ENCODE data around the gene TIMM8B.
"Not testable (repeated sequence)": the region's sequence is repeated elsewhere in the genome, so short reads cannot be mapped to it uniquely, and the experiment has no call there.

Gene TIMM8B

DNA sequence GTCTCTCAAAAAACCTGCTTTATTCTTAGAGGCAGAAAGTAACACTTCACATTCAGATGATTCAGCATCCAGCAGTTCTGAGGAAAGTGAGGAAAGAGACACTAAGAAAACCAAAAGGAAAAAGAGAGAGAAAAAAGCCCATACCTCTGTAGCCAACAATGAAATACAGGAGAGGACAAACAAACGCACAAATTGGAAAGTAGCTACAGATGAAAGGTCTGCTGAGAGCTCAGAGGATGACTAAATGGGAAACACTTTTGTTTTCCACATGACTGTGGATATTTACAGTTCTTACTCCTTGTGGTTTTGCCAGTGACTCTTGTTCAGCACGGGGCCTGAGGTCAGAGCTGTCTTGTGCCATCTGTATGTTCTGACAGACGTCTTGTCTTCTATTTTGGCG lies 3.8 kb downstream of the TIMM8B start:
- no peak for DNase-seq

DNA sequence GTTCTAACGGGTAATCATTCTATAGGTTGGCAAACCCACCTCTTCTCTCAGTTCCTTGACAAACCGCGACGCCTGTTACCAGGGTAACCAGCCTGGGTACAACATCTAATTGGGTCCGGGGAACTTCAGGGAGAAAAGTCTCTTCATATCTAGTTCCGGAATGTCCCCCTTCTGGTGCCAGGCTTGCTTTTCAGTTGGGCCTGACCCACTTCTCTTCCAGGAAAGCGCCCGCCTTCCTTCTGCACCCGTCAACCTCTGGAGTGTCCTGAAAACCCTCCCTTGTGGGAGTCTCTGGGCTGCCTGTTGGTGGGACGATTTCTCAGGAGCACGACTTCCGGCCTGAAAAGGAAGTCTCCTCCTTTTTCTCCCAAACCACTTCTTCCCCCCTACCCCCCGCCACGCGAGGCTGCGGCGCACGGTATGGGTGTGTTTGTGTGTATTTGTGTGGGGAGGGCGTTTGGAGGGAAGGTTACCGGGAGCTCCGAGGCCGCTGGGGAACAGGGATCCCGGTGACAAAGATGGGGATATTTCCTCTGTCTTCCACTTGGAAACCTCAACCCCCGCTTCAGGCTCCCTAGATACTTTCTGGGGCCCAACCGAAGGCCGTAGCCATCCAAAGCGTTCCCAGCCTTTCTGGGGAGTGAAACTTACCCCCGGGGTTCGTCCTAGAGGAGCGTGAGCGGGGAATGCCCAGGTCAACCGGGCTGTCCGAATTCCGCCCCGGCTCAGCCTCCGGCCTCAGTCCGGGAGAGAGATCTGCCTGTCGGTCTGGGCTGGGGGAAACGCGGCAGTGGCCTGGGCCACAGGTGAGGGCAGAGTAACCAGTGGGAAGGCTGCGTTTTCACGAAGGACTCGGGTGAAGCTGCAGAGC lies 12.4 kb downstream of the TIMM8B start, which contains the start of the genes NKAPD1 and PIH1D2:
TSS of gene NKAPD1 (plus strand) at position 359 of the 871 bp plus-strand sequence. CDS start 1,276 bp downstream, outside the sequence.
TSS of gene PIH1D2 (minus strand) at position 77 of the 871 bp plus-strand sequence. CDS start 843 bp downstream, outside the sequence.
- peak; percentile 22 to 91 (median 74) for DNase-seq

DNA sequence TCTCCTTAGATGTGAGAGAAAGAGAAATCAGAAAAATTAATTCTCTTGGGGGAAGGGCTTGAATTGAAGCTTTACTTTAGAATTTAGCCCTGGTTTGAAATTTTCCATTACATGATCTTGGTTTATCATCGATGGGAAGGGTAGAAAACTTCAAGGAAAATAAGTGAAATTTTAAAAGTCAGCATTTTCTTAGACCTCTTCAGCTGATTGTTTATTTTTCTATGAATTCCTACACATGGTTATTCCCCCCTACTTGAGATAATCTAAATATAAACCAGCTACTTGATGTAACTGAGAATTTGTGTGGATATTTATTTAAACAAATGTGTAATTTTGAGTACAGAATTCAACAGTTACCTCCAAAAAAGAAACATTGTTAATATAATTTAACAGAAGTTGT lies 23.6 kb downstream of the TIMM8B start:
- DNase-seq = no peak

DNA sequence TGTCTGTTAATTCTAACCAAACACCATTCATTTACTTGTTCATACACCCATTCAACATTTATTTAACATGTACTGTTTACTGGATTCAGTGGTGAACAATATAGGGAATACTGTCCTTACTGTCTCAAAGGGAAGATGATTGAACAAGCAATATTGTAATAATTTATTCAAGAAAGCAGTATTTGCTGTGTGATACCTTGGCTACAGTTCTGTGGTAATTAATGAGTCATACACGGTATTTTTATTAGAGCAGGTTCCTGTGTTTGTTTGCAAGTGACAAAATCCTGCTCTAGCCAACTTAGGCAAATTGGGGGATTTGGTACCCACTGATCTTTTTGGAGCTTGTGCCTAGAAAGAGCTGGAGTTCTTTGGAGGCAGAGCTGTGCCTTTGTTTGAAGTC lies 28.5 kb downstream of the TIMM8B start:
- DNase-seq = no peak

DNA sequence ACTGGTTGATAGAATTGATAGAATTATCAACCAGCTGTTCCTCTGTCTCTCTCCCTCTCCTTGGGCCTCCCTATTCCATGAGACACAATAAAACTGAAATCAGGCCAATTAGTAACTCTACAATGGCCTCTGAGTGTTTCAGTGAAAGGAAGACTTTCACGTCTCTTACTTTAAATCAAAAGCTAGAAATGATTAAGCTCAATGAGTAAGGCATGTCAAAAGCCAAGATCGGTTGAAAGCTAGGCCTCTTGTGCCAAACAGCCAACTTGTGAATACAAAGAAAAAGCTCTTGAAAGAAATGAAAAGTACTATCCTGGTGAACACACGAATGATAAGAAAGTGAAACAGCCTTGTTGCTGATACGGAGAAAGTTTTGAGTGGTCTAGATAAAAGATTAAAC lies 29.4 kb downstream of the TIMM8B start:
- DNase-seq = no peak

DNA sequence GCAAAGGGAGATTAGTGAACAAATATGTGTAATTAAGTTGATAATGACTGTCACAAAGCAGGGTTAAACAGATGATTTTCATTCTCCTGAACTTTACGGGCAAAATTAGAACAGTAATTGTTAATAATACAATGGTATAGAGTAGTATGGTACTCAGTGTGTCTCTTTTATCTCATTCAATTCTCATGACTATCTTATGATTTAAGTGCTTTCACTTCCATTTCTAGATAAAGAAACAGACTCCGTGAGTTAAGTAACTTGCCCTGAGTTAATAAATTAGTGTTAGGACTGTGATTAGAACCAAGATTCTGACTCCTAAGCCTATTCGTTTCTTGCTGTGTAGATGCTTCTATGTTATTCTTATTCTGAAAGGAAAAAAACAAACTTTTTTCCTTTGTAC lies 34.8 kb downstream of the TIMM8B start:
- no peak for DNase-seq

DNA sequence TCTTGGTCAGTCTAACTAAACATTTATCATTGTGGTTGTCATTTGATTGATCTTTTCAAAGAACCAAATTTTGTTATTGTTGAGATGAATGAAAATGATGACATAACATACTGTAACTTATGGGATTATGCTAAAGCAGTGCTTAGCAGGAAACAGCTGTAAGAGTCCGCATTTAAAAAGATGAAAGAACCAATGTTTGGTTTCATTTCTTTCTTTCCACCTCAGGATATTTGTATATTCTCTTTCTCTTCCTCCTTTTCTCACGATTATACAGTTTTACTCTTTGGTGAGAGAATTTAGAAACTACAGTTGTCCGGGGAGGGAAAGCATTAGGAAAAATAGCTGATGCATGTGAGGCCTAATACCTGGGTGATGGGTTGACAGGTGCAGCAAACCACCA lies 35.8 kb downstream of the TIMM8B start:
- DNase-seq = no peak

DNA sequence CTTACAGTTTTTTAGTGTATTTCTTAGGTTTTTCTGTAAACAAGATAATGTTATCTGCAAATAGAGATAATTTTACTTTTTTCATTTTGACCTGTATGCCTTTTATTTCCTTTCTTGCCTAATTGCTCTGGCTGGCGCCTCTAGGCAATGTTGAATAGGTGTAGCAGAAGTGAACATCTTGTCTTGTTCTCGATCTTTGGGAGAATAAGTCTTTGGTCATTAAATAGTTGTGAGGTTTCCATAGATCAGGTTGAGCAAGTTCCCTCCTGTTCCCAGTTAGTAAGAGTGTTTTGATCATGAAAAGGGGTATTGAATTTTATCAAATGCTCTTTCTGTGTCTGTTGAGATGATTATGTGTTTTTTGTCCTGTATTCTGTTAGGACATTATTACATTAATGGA lies 36.8 kb downstream of the TIMM8B start:
- no peak for DNase-seq

DNA sequence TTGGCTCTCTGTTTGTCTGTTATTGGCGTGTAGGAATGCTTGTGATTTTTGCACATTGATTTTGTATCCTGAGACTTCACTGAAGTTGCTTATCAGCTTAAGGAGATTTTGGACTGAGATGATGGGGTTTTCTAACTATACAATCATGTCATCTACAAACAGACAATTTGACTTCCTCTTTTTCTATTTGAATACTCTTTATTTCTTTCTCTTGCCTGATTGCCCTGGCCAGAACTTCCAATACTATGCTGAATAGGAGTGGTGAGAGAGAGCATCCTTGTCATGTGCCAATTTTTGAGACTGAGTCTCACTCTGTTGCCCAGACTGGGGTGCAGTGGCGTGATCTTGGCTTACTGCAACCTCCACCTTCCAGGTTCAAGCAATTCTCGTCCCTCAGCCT lies 38.3 kb downstream of the TIMM8B start:
- DNase-seq = not testable (repeated sequence)

DNA sequence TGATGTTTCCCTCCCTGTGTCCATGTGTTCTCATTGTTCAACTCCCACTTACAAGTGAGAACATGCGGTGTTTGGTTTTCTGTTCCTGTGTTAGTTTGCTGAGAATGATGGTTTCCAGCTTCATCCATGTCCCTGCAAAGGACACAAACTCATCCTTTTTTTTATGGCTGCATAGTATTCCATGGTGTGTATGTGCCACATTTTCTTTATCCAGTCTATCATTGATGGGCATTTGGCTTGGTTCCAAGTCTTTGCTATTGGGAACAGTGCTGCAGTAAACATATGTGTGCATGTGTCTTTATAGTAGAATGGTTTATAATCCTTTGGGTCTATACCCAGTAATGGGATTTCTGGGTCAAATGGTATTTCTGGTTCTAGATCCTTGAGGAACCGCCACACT lies 39.9 kb downstream of the TIMM8B start:
- DNase-seq = not testable (repeated sequence)

DNA sequence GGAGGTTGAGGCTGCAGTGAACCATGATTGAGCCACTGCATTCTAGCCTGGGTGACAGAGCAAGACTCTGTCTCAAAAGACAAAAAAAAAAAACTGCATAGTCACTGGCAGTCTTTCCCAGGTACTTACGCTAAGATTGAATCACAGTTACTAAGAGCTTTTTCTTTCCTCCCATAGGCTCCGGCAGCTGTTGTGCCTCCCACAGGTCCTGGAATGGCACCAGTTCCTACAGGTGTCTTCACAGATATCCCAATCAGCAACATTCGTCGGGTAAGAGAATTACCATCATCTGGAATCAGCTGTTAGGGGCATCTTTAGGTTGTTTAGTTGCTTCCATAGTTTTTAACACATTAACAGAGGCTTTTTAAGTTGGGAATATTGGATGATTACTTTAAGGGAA lies 41.6 kb downstream of the TIMM8B start:
- no peak for DNase-seq

DNA sequence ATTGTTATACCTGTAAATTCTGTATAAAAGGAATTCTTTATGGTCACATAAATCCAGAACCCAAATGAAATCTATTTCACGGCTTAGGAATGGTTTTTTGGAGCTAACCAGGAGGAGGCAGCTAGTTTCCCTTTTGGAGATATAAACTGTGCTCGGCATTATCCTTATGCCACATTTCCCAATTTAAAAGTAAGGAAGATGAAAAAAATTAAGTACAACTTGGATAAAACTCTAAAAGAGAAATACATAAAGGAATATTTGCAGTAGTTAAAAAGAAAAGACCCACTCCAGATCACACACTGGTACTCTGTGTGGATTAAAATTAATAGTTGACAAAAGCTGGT lies 43.6 kb downstream of the TIMM8B start:
- DNase-seq = no peak

DNA sequence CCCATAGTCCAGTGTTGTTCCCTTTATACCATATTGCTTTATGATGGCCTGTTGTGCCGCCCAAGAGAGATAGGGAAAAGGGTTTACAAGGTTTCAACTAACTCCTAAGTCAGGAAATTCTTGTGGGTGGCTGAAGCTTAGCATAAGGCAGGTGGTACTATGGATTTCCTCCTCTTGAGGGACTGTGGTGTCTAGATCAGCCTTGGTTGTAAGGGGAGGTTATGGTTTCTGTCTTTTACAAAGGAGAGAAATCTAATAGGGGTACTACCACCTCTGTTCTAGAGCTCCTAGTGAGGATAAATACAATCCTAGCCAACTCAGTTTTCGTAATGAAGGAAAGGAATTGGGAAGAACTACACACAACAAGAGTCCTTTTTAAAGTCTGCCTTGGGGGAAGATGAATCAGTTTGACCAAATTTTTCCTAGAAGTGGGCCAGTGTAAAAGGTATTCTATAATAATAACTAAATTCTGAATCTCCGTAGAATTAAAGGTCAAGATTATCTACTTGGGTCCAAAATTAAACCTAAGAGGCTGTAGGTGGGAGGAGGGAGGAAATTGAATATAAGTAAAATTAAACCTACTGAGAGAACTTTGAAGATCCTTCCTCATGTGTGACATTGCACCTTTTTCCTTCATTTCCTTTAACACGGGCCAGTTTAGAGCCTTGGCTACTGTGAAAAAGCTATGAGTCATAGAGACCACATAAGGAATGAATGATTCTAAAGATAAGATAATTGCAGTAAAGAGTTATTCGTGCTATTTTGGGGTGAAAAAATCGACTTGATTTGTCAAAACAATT lies 44.2 kb downstream of the TIMM8B start:
- DNase-seq = no peak

DNA sequence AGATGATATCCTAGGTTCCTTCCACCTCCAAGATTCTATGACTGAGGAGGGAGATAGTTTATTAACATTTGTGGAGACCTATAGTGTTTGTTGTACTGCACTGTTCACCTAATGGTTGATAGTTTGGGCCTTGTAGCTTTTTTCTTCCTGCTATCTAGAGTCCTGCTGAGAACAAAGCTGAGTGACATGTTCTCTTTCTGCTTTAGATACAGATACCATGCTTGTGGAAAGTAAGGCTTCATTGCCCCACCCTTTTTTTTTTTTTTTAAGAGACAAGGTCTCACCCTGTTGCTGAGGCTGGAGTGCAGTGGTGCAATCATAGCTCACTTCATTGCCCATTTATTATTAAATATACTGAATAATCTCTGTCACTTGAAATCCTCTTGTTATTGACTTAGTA lies 49.0 kb downstream of the TIMM8B start:
- DNase-seq = no peak

Measured in anterior cingulate cortex (tissue), 58 donors.